Measurements from ENCODE around the gene ABL1. TPM values are rescaled to one million over a fixed set of nuclear protein-coding genes. Genes with fewer than 3 reads are reported as not detected.

ABL1 gene
- polyA plus RNA-seq, 1 of the 3 experiments (the other 2 are of a cell fraction): 24.6 TPM

GRCh38 chr9:130810609-130811136, 24.4 kb upstream of the ABL1 start:
- H3K79me2 ChIP-seq (ENCODE audit: insufficient read depth): 0 out of 2 replicates have a peak, but pooled peaks cover 3% of the 10 kb centered on the region
- H3K36me3 ChIP-seq (replicated peaks in 1 of 2; ENCODE audit: control insufficient read depth in 1 of 2, insufficient read depth in 2 of 2, low read length in 1 of 2): peaks cover 0 to 6% of the 10 kb centered on the region in 2 experiments
- DNase-seq: no peak
- H3K4me3 ChIP-seq (ENCODE audit: low read depth in 2 of 2, low read length in 1 of 2): no peak overlapping the region
- H3K9ac ChIP-seq: no peak overlapping the region
- H3K9me3 ChIP-seq: peaks cover 6% of the 10 kb centered on the region; the same call in 1 of the 2 replicates
- H3K4me2 ChIP-seq: no peak overlapping the region
- POLR2A ChIA-PET: no interaction called here
- H2AFZ ChIP-seq (ENCODE audit: low read depth): no peak overlapping the region
- CTCF ChIA-PET: interaction anchor here (1.2 kb wide), 1 partner anchor 56 kb away, joined by 3 read pairs; no protein-coding TSS in a partner anchor
- TF ChIP-seq IRF3 (IDR thresholded peaks at IDR 0.05; ENCODE audit: low read depth, low read length) (no peak), CHD2 (IDR thresholded peaks at IDR 0.05; ENCODE audit: low read length, partially characterized antibody) (no peak), MXI1 (IDR thresholded peaks at IDR 0.05; ENCODE audit: low read depth, low read length) (no peak), TAF1 (IDR thresholded peaks at IDR 0.05; ENCODE audit: borderline replicate concordance, low read depth, low read length) (no peak), GABPA (IDR thresholded peaks at IDR 0.05; ENCODE audit: low read depth) (no peak), POLR2AphosphoS5 (IDR thresholded peaks at IDR 0.05; ENCODE audit: low read depth, low read length) (no peak), RFX5 (IDR thresholded peaks at IDR 0.05; ENCODE audit: low read length) (no peak), FOXJ3 (CRISPR knock-in tag; IDR thresholded peaks at IDR 0.05) (no peak), RXRA (IDR thresholded peaks at IDR 0.05; ENCODE audit: borderline replicate concordance, low read depth) (no peak), FOXM1 (IDR thresholded peaks at IDR 0.05; ENCODE audit: low read depth) (no peak)
- TF ChIP-seq, protein P1, sequence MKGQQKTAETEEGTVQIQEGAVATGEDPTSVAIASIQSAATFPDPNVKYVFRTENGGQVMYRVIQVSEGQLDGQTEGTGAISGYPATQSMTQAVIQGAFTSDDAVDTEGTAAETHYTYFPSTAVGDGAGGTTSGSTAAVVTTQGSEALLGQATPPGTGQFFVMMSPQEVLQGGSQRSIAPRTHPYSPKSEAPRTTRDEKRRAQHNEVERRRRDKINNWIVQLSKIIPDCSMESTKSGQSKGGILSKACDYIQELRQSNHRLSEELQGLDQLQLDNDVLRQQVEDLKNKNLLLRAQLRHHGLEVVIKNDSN (IDR thresholded peaks at IDR 0.05; ENCODE audit: borderline replicate concordance, low read depth): no peak
- no peaks in the 10 kb centered on the region for H3K9me2 ChIP-seq
- no peaks in the 10 kb centered on the region for H4K20me1 ChIP-seq (ENCODE audit: insufficient read depth)
- no peaks in the 10 kb centered on the region for H3K27me3 ChIP-seq (ENCODE audit: insufficient read depth)
- H3K27ac ChIP-seq (ENCODE audit: low read depth in 2 of 2, low read length in 1 of 2): no peak overlapping the region
- peaks cover 4% of the 10 kb centered on the region for H3F3A ChIP-seq (replicated peaks; ENCODE audit: insufficient read depth)
- H3K4me1 ChIP-seq (ENCODE audit: control insufficient read depth in 1 of 2, insufficient read depth in 2 of 2, low read depth in 1 of 2, low read length in 1 of 2): peaks cover 2 to 4% of the 10 kb centered on the region in 2 experiments; a peak in 1 of 4 replicates

DNA sequence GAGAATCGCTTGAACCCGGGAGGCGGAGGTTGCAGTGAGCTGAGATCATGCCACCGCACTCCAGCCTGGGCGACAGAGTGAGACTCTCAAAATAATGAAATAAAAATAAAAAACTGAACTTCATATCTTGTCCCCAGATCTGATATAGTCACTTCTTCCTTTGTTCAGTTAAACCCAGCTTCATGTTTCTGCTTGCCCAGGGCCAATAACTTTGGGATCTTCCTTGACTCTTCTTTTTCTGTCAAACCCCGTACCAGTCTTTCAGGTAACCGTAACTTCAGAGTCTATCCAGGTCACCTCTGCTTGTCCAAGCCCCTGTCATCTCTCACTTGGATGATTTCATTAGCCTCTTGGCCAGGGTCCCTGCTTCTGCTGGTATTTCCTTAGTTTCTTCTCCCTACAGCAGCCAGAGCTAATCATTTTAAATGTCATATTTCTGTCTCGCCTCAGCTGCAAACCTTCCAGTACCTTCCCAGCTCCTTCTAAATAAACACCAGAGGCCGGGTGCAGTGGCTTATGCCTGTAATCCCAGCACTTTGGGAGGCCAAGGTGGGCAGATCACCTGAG, 19.7 kb upstream of the ABL1 start:
- H3K9ac ChIP-seq: no peak overlapping the region
- POLR2A ChIA-PET: no interaction called here
- 81% methylated on average over 9 of the region's 9 CpGs for WGBS (ENCODE audit: low lambda C conversion rate)
- H3K9me3 ChIP-seq: peaks cover 6% of the 10 kb centered on the region; the same call in 1 of the 2 replicates
- TF ChIP-seq FOXM1 (IDR thresholded peaks at IDR 0.05; ENCODE audit: low read depth): no peak
- TF ChIP-seq JUND (IDR thresholded peaks at IDR 0.05): no peak
- TF ChIP-seq, protein P1 (IDR thresholded peaks at IDR 0.05; ENCODE audit: borderline replicate concordance, low read depth): no peak
- no peak overlapping the region for H3K4me3 ChIP-seq (ENCODE audit: low read depth in 2 of 2, low read length in 1 of 2)
- CTCF ChIA-PET: interaction anchor here (0.7 to 1.6 kb wide), 4 partner anchors 13 to 51 kb away, joined by 3 to 6 read pairs (median 4); no protein-coding TSS in a partner anchor
- H3K79me2 ChIP-seq (ENCODE audit: insufficient read depth): peaks cover 7% of the 10 kb centered on the region; the same call in 1 of the 2 replicates
- peaks cover 0 to 6% of the 10 kb centered on the region in 2 experiments for H3K36me3 ChIP-seq (replicated peaks in 1 of 2; ENCODE audit: control insufficient read depth in 1 of 2, insufficient read depth in 2 of 2, low read length in 1 of 2)
- H3K27me3 ChIP-seq (ENCODE audit: insufficient read depth): no peaks in the 10 kb centered on the region
- peaks cover 0 to 6% of the 10 kb centered on the region in 2 experiments; a peak in 2 of 4 replicates for H3K4me1 ChIP-seq (ENCODE audit: control insufficient read depth in 1 of 2, insufficient read depth in 2 of 2, low read depth in 1 of 2, low read length in 1 of 2)
- no peak for DNase-seq
- no peak overlapping the region for H3K4me2 ChIP-seq
- no peaks in the 10 kb centered on the region for H3K9me2 ChIP-seq
- no peak overlapping the region for H3K27ac ChIP-seq (ENCODE audit: low read depth in 2 of 2, low read length in 1 of 2)
- no peaks in the 10 kb centered on the region for H4K20me1 ChIP-seq (ENCODE audit: insufficient read depth)
- H3F3A ChIP-seq (replicated peaks; ENCODE audit: insufficient read depth): peaks cover 4% of the 10 kb centered on the region
- no peak overlapping the region for H2AFZ ChIP-seq (ENCODE audit: low read depth)

All from SK-N-SH (cell line).